Measurements from ENCODE around the gene RARRES1.

- no peak for TF ChIP-seq CTCF (IDR thresholded peaks at IDR 0.05 in 2 of 3, conservative IDR thresholded peaks at IDR 0.05 in 1 of 3; ENCODE audit: borderline replicate concordance in 1 of 3, insufficient read depth in 1 of 3, low read depth in 2 of 3, low read length in 2 of 3)
- TF ChIP-seq POLR2A (IDR thresholded peaks at IDR 0.05; ENCODE audit: borderline replicate concordance, extremely low read depth, insufficient read depth, insufficient read length), result no peak
- no peak for TF ChIP-seq EZH2phosphoT487 (IDR thresholded peaks at IDR 0.05; ENCODE audit: borderline replicate concordance)
- TF ChIP-seq FOSL1 (IDR thresholded peaks at IDR 0.05; ENCODE audit: low read depth), result no peak
- no peak for TF ChIP-seq RAD21 (IDR thresholded peaks at IDR 0.05; ENCODE audit: low read depth)
- no peak for TF ChIP-seq CEBPB (IDR thresholded peaks at IDR 0.05; ENCODE audit: low read depth)
- TF ChIP-seq EZH2 (IDR thresholded peaks at IDR 0.05), result no peak
- no peak for TF ChIP-seq POLR2AphosphoS5 (IDR thresholded peaks at IDR 0.05; ENCODE audit: low read depth, low read length)
- no peak for TF ChIP-seq REST (IDR thresholded peaks at IDR 0.05; ENCODE audit: low read depth)
Measured at GRCh38 chr3:158723991-158724390, 8.3 kb downstream of the RARRES1 start.

All from HCT116 (cell line).